Activated CD4-positive, CD25-positive, alpha-beta regulatory T cell treated with anti-CD3 and anti-CD28 coated beads, Interleukin-2, amount 50 U/mL, for 24 hours (primary cell): Measurements from ENCODE around the gene CCDC148.
"Not testable (repeated sequence)": the region's sequence is repeated elsewhere in the genome, so short reads cannot be mapped to it uniquely, and the experiment has no call there.

Experiments
- ATAC-seq, 2 donors: fragments of 150-1000 bp; cut with Tn5 transposase; one replicate each; pipeline ENCODE4 v1.10.0; 2021; ENCODE audit warnings: mild to moderate bottlenecking in 1 of 2, moderate library complexity in 1 of 2

Gene CCDC148

DNA sequence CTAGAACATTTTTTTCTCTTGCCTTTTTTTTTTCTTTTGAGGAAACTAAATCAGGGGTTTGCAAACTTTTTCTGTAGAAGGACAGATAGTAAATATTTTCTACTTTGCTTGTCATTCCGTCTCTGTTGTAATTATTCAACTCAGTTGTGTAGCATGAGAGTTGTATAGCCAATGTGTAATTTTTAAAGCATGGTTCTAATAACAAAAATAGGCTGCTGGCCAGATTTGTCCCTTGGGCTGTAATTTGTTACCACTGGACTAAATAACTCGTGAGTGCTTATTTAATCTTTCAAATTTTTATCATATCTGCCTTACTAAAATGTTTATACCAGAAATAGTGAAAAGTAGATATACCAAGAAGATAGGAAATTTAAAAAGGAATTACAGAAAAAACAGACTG, 43.0 kb downstream of the CCDC148 start:
- ATAC-seq = no peak

DNA sequence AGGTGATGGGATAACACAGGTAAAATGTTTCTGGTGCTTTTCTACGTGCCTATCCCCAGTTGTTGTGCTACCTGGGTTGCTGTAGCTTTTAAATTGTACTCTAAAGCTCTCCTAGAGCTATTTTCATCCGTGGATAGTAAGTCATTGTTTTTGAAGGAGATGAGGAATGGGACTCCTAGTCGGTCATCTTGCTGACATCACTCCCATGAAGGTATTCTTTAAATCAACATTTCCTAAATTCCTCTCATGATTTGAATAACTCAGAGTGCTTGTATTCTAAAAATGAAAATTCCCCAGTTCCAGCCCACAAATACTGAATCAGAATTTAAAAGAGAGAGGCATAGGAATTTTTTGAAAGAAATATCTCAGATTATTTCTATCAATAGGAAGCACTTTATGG, 44.3 kb downstream of the CCDC148 start:
- ATAC-seq = no peak

DNA sequence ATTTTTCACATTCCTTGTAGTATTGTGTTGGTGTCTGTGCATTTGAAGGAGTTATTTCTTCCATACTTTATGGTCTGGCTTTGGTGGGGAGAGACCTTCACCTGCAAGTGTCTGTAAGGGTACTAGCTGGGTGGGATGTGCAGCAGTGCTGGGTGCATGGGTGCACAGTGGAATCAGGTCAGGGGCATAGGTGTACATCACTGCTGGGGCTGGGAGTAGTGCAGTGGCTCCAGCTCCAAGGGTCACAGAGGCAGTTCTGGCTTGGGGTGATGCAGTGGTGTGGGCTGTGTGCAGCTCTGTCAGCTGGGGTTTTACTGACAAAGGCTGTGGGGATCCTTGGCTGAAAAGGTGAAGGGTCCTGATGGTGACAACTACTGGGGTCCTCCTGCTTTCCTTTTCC, 44.8 kb downstream of the CCDC148 start:
- no peak for ATAC-seq

DNA sequence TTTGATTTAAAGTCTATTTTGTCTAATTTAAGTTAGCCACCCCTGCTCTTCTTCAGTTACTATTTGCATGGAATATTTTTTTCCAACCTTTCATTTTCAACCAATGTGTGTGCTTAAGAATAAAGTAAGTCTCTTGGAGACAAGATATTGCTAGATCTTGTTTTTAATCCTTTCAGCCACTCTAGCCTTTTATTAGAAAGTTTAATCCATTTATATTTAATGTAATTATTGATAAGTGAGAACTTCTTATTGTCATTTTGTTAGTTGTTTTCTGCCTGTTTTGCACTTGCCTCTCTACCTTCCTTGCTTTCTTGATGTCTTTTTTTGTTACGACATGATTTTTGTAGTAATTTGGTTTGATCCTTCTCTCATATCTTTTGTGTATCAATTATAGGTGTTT, 46.4 kb downstream of the CCDC148 start:
- no peak for ATAC-seq

DNA sequence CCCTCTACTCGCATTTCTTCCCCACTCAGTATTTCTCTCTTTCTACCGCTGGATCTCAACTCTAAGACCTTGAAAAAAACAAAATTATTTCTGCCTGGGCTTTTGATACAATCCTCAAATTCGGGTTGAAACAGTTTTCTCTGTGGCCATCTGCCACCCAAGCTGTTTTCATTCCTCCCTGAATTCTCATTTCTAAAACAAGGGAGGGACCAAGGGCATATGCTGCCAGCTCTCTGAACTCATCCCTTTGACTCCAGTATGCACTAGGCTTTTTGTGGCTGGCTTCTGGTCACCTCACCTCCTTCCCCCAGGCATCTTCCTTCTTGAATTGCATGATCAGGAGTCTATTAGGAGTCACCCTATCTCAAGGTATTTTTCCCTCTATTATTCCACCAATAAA, 49.5 kb downstream of the CCDC148 start:
- no peak for ATAC-seq

DNA sequence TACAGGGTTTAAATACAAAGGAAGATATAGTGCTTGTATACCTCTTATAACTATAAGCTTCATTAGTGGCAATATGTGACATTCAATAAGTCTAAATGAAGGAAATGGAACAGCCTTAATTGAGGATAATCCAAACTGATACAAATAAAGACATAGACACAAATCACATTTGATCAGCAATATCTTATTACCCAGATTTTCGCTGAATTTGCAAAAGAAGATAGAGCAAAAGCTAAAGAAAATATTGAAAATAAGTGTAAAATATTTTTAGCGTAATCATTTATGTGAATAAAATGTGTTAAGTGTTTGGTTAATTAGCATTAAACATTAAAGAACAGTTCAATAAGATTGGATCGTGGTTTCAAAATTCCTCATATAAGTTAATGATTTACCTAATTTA, 51.2 kb downstream of the CCDC148 start:
- no peak for ATAC-seq

DNA sequence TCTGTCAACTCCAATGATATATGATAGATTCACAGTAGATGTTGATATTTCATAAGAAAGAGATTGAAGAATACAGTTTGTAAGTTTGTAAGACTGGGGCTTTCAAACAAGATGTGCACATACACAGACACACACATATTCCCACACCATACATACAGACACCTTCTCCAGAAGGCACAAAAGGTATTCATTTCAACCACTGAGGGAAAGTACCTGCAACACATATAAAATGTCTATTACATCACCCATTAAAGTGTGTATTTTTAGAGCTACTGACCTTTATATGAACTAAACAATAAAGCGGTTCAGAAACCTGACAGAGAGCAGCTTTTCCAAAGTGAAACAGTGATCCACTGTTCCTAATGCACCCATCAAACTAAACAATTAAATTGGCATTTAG, 53.3 kb downstream of the CCDC148 start:
- ATAC-seq = no peak

DNA sequence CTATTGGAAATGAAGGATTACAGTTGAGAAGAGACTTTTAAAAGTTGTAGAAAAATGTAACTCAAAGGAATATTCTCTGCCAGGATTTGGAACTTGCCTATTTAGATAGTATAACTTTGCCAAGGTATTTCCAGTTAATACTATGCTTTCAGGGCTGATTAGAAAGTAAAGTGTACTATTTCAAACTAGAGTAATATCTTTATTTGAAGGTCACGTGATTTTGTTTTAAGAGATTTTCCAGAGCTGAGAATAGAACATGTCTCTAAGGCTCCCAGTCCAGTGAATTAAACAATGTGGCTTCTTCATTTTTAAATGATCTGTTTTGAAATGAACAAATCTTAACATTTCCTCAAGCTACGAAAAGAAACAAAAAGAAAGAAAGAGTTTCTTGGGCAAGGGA, 53.9 kb downstream of the CCDC148 start:
- ATAC-seq = no peak

DNA sequence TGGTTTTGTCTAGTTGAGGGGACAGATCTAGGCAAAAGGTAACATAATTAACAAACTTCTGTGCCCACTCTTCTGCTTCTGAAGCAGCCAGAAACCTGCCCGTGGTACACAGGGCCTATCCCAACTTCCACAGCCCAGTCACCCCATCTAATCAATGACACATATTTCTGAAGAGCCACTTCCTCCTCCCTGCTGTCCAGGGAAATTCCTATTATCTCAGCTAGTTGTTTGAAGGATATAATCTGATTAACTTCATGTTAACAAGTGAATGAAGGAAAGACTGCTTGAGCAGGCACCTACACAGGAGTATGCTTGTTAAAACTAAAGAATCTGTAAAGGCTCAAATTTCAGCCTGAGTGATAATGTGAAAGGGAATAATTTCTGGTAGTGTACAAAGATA, 61.4 kb downstream of the CCDC148 start:
- no peak for ATAC-seq

DNA sequence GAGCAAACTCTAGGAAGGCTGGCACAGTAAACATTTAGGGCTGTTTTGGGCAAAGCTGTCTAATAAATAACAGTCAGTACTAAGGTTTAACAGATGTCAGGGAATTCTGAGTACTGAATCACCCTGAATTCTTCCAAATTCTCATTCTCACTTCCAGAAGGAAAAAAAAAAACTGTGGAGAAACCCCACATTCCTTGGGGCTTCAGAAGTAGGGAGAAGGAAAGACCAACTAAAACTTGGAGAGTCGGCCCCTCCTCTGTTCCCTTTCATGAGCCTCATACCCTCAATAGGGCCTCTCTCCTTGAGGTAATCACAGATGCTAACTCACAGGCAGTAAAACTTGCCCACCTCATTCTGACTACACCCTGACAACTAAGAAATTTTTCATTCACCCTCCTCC, 62.1 kb downstream of the CCDC148 start:
- no peak for ATAC-seq

DNA sequence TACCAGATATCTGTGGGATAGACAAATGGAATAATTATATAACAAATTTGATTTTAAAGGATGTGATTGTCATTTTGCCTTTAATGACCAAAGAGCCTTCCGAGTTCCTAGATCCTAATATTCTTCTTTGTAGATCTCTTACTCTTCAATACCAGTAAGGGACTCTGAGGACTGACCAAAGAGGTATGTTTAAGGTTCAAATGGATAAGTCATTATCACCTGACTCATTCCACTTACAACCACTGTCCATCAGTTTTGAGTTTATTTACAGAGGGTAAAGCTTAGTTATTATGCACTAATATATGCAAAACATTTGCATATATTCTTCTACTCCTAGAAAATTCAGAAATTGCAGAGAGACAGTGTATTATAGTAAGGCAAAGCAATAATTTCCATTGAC, 62.7 kb downstream of the CCDC148 start:
- no peak for ATAC-seq

DNA sequence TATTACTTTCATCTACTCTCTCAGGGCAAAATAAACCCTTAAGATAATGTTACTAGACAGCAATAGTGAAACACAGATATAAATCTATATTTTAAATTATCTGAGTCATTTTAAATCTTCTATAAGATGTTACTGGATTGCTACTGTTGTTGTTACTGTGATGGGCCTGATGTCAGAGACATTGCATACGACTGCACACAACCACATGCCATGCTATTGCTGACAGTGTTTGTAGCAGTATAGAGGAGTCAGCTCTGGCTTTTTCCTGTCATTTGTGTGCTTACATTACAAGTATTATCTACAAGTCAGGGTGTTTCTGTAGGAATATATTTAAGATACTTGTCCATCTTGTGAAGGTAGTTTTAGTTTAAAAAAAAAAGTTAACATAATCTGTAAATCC, 63.9 kb downstream of the CCDC148 start:
- peak; percentile 32 to 43 for ATAC-seq

DNA sequence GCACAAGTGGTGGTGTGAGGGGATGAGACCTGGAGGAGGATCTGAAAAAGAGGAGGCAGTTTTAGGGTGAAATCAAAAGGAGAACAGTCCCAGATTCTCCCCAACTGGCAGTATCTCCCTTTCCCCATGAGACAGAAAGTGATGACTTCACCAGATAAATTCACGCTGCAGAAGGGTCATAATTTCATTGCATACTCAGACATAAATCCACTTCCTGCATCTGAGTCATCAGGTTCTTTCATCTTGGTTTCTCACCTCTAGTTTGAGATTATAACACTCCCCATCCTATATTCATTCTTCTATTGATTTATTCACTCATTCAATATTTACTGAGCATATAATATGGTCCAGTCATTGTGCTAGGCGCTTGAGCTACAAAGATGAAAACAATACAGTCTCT, 64.7 kb downstream of the CCDC148 start:
- ATAC-seq = peak; percentile 60 to 62

DNA sequence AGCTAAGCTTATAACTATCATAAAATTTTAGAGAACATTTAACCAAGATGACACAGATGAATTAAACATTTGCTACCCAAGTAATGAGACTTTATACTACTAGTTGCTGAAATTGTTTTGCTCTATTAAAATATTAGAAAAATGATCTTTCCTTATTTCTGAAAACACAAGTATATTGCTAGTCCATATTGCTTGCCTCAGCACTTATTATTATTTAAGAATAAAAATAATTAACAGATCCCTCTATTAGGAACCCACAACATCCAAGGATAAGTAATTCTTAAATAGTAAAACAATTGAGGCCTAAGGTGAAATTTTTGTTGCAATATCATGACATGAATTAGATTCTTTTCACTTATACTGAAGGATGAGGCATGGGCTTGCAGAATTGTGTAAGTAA, 65.2 kb downstream of the CCDC148 start:
- no peak for ATAC-seq

DNA sequence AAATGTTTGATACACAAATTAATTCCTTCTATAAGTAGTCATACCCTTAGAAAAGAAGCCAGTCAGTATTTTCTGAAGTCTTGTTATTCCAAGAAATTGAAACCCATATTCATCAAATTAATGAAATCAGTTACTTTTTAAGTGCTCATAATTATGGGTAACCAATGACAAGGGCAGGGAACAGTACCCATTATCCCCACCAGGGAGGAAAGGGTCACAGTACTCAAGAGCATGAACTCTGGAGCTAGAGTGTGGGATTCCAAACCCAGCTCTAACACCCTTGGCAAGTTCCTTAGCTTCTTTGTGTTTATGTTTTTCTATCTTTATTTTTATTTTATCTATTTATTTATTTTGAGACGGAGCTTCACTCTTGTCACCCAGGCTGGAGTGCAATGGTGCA, 68.4 kb downstream of the CCDC148 start:
- ATAC-seq = no peak

DNA sequence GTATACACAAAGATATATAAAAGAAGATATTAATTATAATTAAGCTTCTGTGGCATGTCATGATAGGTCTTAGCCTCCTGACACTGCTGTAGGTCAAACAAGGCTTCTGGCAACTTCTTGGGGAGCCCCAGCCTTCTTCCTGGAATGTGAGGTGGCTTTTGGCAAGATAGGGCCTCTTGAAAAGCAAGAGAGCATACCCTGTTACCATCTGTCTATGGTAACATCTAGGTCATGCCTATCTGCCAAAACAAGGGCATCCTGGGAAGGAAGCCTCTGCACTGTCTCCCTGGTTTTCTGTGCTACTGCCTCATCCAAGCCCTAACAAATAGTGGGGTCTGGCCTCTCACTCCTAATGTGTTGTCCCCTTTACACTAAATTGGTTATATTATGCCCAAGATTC, 70.9 kb downstream of the CCDC148 start:
- ATAC-seq = no peak

DNA sequence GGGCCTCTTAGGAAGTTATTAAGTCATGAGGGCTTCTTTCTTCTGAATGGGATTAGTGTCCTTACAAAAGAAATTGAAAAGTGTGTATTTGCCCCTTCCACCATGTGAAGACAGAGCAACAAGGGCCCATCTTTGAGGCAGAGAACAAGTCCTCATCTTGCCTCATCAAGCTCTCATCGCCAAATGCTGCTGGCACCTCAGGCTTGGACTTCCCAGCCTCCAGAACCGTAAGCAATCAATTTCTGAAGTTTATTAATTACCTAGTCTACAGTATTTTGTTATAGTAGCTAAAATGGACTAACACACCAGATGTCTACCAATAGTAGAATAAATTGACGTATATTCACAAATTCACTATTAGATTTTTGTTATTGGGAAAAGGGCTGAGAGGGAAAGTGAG, 74.6 kb downstream of the CCDC148 start:
- no peak for ATAC-seq

DNA sequence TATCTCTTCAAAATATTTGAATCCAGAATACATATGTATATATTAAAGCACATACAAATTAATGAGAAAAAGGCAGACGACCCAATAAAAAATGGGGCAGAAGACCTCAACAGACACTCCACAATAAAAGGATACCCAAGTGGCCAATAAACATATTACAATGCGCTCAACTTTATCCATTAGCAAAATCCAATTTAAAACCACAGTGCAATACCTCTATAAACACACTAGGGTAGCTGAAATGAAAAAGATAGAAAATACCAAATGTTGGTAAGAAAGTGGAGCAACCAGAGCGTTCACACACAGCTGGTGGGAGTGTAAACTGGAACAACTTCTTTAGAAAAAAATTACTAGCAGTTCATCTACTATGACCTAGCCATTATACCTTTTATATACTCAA, 75.3 kb downstream of the CCDC148 start:
- ATAC-seq = no peak

DNA sequence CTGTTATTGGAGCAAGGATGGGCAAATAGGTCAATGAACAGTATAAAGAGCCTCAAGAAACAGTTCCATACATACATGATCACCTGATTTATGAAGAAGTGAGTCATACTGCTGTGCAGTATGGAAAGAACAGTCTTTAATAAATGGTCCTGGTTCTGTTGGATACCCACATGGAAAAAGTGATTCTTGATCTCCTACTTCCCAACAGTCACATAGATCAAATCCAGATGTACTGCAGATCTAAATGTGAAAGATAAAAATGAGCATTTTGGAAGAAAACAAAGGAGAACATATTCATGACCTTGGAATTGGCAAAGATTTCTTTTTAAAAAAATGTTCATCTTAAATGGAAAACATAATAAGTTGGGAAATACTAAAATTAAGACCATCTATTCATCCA, 75.8 kb downstream of the CCDC148 start:
- no peak for ATAC-seq

DNA sequence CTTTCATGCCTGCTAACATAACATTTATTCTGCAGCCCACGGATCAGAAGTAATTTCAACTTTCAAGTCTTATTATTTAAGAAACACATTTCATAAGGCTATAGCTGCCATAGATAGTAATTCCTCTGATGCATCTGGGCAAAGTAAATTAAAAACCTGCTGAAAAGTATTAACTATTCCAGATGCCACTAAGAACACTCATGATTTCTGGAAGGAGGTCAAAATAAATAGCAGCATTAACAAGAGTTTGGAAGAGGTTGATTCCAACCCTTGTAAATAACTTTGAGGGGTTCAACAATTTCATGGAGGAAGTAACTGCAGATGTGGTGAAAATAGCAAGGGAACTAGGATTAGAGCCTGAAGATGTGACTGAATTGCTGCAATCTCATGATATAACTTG, 77.6 kb downstream of the CCDC148 start:
- no peak for ATAC-seq

DNA sequence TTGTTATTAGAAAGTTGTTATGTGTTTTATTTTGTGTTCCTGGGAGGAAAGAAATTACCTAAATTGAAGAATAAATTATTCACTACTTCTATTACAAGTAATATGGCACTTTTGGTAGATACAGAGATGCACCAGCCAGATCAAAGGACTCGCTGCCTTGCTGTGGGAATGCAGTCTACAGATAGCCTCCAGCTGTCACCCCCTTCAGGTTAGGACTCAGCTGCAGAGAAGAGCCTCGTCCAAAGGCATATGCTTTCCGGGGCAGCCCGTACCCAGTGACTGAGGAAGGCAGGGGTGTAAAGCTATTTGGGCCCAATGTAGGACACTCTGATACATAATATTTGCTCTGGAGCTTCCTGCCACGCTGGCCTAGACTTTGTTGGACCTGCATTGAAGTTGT, 90.2 kb downstream of the CCDC148 start:
- no peak for ATAC-seq

DNA sequence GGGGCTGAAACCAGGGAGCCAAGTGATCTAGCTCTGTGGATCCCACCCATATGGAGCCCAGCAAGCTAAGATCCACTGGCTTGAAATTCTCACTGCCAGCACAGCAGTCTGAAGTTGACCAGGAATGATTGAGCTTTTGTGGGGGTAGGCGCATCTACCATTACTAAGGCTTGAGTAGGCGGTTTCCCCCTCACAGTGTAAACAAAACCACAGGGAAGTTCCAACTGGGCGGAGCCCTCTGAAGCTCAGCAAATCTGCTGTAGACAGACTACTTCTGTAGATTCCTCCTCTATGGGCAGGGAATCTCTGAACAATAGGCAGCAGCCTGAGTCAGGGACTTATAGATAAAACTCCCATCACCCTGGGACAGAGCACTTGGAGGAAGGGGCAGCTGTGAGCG, 96.7 kb downstream of the CCDC148 start:
- ATAC-seq = no peak

DNA sequence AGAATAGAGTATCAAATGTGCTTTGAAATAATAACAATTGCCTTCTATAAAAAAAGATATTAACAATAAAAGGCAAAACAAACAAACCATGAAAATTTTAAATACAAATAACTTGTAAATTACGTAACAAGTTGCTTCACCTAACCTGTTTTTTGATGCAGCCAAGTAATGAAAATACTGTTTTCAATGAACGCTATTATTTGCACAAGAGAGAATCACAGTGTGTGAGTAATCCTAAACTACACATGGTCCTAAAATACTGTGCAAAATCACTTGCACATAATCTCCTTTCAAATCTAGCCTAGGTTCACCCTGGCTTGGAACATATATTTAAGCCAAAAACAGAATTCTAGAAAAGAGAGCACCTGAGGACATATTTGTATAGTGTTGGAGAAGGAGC, 98.9 kb downstream of the CCDC148 start:
- ATAC-seq = no peak

DNA sequence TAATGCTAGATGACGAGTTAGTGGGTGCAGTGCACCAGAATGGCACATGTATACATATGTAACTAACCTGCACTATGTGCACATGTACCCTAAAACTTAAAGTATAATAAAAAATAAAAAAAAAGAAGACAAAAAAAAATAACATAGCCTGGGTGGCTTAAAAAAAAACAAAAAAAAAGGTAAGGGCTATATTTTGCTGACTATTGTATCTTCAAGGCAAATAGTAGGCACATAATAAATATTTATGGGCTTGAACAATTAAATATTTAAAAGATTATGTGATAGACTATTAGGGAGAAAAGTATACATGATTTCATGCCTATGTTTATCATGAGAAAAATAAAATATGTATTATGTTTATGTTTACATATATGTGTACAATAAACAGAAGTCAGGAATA, 99.4 kb downstream of the CCDC148 start:
- ATAC-seq = no peak

DNA sequence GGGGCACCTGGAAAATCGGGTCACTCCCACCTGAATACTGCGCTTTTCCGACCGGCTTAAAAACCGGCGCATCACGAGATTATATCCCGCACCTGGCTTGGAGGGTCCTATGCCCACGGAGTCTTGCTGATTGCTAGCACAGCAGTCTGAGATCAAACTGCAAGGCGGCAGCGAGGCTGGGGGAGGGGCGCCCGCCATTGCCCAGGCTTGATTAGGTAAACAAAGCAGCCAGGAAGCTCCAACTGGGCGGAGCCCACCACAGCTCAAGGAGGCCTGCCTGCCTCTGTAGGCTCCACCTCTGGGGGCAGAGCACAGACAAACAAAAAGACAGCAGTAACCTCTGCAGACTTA, 105.1 kb downstream of the CCDC148 start:
- not testable (repeated sequence) for ATAC-seq

DNA sequence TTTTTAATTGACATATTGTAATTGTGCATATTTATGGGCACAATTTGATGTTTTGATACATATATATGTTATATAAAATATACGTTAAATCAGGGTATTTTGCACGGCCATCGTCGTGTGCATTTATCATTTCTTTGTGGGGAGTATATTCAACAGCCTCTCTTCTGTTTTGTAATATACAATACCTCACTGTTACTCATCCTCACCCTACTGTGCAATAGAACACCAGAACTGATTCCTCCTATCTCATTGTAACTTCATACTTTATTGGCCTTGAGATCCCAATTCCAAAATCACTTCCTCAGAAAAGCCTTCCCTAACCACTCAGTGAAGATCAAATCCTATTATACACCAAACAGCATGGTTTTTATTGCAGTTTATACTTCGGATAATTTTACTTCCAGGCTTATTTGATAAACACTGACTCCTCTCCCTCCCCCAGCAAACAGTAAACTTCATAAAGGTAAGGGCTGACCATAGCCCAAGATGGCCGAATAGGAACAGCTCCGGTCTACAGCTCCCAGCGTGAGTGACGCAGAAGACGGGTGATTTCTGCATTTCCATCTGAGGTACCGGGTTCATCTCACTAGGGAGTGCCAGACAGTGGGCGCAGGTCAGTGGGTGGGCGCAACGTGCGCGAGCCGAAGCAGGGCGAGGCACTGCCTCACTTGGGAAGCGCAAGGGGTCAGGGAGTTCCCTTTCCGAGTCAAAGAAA, 105.6 kb downstream of the CCDC148 start:
- ATAC-seq = not testable (repeated sequence)
